HepG2 (cell line): Measurements from ENCODE around the gene PCYT2. TPM values are rescaled to one million over a fixed set of nuclear protein-coding genes. Genes with fewer than 3 reads are reported as not detected.

Experiments used
- AGO2 ChIP-seq: fragments of 200-400 bp; formaldehyde crosslinking; optimal IDR thresholded peaks from 2 replicates; pipeline ENCODE3; 2017; ENCODE audit warnings: mild to moderate bottlenecking, low read depth, low read length, moderate library complexity
- CCDC6 ChIP-seq: sonication (generic); formaldehyde crosslinking; IDR thresholded peaks from 2 replicates; pipeline ENCODE4 v1.8.1; 2022; ENCODE audit warnings: mild to moderate bottlenecking, missing genetic modification reagents, moderate library complexity
- ELK4 ChIP-seq: sonication (generic); formaldehyde crosslinking; IDR thresholded peaks from 2 replicates; pipeline ENCODE4 v1.9.0; 2021; ENCODE audit warnings: missing genetic modification reagents, borderline replicate concordance
- GATAD1 ChIP-seq: IDR thresholded peaks from 2 replicates; pipeline ENCODE4 v1.6.1; 2016; ENCODE audit warnings: missing genetic modification reagents, missing compliant biosample characterization
- HNRNPLL ChIP-seq: fragments of 200-400 bp; formaldehyde crosslinking; IDR thresholded peaks from 2 replicates; pipeline ENCODE4 v1.6.1; 2017; ENCODE audit warnings: mild to moderate bottlenecking, low read depth, low read length; ENCODE audit not compliant: poor library complexity, severe bottlenecking
- IRF2 ChIP-seq: IDR thresholded peaks from 2 replicates; pipeline ENCODE4 v1.6.1; 2018; ENCODE audit warnings: missing genetic modification reagents, missing compliant biosample characterization
- IRF9 ChIP-seq: sonication (generic); formaldehyde crosslinking; IDR thresholded peaks from 2 replicates; pipeline ENCODE4 v1.8.0; 2022; ENCODE audit warnings: missing genetic modification reagents, mild to moderate bottlenecking, borderline replicate concordance
- NCOA2 ChIP-seq: sonication (generic); formaldehyde crosslinking; IDR thresholded peaks from 2 replicates; pipeline ENCODE4 v1.8.0; 2022; ENCODE audit warnings: inconsistent platforms
- NR3C1 ChIP-seq: sonication (generic); formaldehyde crosslinking; IDR thresholded peaks from 2 replicates; pipeline ENCODE4 v1.4.0; 2020; ENCODE audit warnings: missing genetic modification reagents
- POLR2G ChIP-seq: fragments of 200-400 bp; formaldehyde crosslinking; IDR thresholded peaks from 2 replicates; pipeline ENCODE4 v1.6.1; 2018; ENCODE audit warnings: mild to moderate bottlenecking, low read depth, low read length, moderate library complexity
- SAFB2 ChIP-seq: sonication (generic); formaldehyde crosslinking; IDR thresholded peaks from 2 replicates; pipeline ENCODE4 v1.5.1; 2020; ENCODE audit warnings: missing genetic modification reagents, low read depth, mild to moderate bottlenecking, borderline replicate concordance
- SAP130 ChIP-seq: IDR thresholded peaks from 2 replicates; pipeline ENCODE4 v1.6.1; 2016; ENCODE audit warnings: low read depth
- SCMH1 ChIP-seq: sonication (generic); formaldehyde crosslinking; IDR thresholded peaks from 2 replicates; pipeline ENCODE4 v1.9.0; 2021; ENCODE audit warnings: missing genetic modification reagents, mild to moderate bottlenecking, borderline replicate concordance
- TMF1 ChIP-seq: sonication (generic); formaldehyde crosslinking; IDR thresholded peaks from 2 replicates; pipeline ENCODE4 v1.8.1; 2022; ENCODE audit warnings: low read depth, missing genetic modification reagents
- ZNF160 ChIP-seq: sonication (generic); formaldehyde crosslinking; IDR thresholded peaks from 2 replicates; pipeline ENCODE4 v1.8.0; 2022; ENCODE audit warnings: mild to moderate bottlenecking, inconsistent platforms, missing genetic modification reagents
- ZNF264 ChIP-seq: sonication (generic); formaldehyde crosslinking; IDR thresholded peaks from 2 replicates; pipeline ENCODE4 v1.4.0; 2020; ENCODE audit warnings: missing genetic modification reagents
- ZNF317 ChIP-seq: sonication (generic); formaldehyde crosslinking; IDR thresholded peaks from 2 replicates; pipeline ENCODE4 v1.5.0; 2020; ENCODE audit warnings: mild to moderate bottlenecking, missing genetic modification reagents
- ZNF678 ChIP-seq: sonication (generic); formaldehyde crosslinking; IDR thresholded peaks from 2 replicates; pipeline ENCODE4 v1.4.0; 2020; ENCODE audit warnings: mild to moderate bottlenecking, missing genetic modification reagents
- ZNF768 ChIP-seq: sonication (generic); formaldehyde crosslinking; IDR thresholded peaks from 2 replicates; pipeline ENCODE4 v1.4.0; 2020; ENCODE audit warnings: missing genetic modification reagents
- ZSCAN22 ChIP-seq: sonication (generic); formaldehyde crosslinking; IDR thresholded peaks from 2 replicates; pipeline ENCODE4 v1.4.0; 2020; ENCODE audit warnings: mild to moderate bottlenecking, missing genetic modification reagents
- polyA plus RNA-seq, 8 experiments: library from polyadenylated mRNA; depleted of rRNA in 3 of 8; stranded (reverse) in 7 of 8; unstranded in 1 of 8; fragments of >200 nt; fragmentation: Illumina TruSeq in 4 of 8; extraction: Trizol in 4 of 8; gene quantifications; 2 replicates each; pipeline versions ENCODE4 v1.2.1 to v1.2.3, GENCODE V29; 2011 to 2016; ENCODE audit warnings: low read depth in 4 of 8, missing spikeins in 1 of 8, mixed read lengths in 1 of 8; ENCODE audit not compliant: insufficient read depth in 1 of 8
- total RNA-seq, 5 experiments: library from RNA; depleted of rRNA; stranded (reverse); fragments of >200 nt; fragmentation: Illumina TruSeq; extraction: Trizol; gene quantifications; 2 replicates each; pipeline ENCODE4 v1.2.3, GENCODE V29; 2016; ENCODE audit warnings: low read depth in 1 of 5
- TF ChIP-seq, protein P1 (sequence below): sonication (generic); formaldehyde crosslinking; IDR thresholded peaks from 2 replicates; pipeline ENCODE4 v1.4.0; 2020; ENCODE audit warnings: mild to moderate bottlenecking, missing genetic modification reagents
- TF ChIP-seq, protein P2 (sequence below): IDR thresholded peaks from 2 replicates; pipeline ENCODE4 v1.6.1; 2016; ENCODE audit warnings: low read depth, borderline replicate concordance
- TF ChIP-seq, protein P3 (sequence below): sonication (generic); formaldehyde crosslinking; IDR thresholded peaks from 2 replicates; pipeline ENCODE4 v1.4.0; 2020; ENCODE audit warnings: missing genetic modification reagents

The PCYT2 gene
- total and polyA plus RNA-seq, 2 of the 13 experiments (the other 11 are each of a cell fraction or from before 2014, with no cell fraction given), result 147 to 297 TPM

DNA sequence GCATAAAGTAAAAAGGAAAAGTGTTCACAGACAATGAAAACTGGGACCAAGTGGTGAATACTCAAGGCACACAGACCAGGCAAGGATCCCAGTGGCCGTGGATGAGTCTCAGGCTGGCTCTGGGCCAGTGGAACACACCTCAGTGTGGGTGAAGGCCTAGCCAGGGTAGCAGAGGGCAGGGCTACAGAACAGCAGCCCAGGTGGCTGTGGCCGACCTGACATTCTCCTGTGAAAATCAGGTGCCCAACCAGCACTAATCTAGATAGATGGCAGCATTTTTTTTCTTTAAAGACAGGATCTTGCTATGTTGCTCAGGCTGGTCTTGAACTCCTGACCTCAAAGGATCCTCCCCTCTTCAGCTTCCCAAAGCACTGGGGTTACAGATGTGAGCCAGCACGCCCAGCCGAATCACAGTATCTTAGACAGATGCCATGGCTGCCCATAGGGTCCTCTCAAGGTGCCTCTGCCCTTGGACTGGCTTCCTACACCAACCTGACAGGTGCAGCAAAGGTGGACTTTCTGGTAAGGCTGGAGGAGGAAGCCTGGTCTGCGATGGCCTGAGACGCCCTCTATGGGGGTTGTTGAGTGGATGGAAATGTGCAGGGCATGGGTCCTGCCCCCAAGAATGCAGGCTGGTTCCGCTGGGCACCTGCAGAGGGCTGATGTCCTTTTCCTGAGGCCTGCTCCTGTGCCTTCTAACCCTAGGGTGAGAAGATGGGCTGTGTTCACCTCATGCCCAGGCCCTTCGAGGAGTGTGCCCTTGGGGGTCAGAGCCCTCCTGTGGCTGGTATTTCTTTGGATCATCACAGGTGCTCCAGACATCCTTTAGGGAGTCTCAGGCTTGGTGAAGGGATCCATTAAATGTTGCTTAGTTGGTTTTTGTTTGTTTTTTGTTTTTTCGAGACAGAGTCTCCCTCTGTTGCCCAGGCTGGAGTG, 47.1 kb downstream of the PCYT2 start (continued):
- peak; percentile 46; the same call in 1 of the 2 replicates for TF ChIP-seq IRF9 (CRISPR knock-in tag)
- TF ChIP-seq, protein P1, sequence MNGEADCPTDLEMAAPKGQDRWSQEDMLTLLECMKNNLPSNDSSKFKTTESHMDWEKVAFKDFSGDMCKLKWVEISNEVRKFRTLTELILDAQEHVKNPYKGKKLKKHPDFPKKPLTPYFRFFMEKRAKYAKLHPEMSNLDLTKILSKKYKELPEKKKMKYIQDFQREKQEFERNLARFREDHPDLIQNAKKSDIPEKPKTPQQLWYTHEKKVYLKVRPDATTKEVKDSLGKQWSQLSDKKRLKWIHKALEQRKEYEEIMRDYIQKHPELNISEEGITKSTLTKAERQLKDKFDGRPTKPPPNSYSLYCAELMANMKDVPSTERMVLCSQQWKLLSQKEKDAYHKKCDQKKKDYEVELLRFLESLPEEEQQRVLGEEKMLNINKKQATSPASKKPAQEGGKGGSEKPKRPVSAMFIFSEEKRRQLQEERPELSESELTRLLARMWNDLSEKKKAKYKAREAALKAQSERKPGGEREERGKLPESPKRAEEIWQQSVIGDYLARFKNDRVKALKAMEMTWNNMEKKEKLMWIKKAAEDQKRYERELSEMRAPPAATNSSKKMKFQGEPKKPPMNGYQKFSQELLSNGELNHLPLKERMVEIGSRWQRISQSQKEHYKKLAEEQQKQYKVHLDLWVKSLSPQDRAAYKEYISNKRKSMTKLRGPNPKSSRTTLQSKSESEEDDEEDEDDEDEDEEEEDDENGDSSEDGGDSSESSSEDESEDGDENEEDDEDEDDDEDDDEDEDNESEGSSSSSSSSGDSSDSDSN (CRISPR knock-in tag), result 0 out of 2 replicates have a peak, but pooled peaks have one; percentile 20
- peak; percentile 31; the same call in 1 of the 2 replicates for TF ChIP-seq POLR2G
- TF ChIP-seq, protein P2, sequence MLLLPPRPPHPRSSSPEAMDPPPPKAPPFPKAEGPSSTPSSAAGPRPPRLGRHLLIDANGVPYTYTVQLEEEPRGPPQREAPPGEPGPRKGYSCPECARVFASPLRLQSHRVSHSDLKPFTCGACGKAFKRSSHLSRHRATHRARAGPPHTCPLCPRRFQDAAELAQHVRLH (CRISPR knock-in tag), result 0 out of 2 replicates have a peak, but pooled peaks have one; percentile 48
- 0 out of 2 replicates have a peak, but pooled peaks have one; percentile 2 for TF ChIP-seq ZNF768
- no peak for TF ChIP-seq ZNF678
- TF ChIP-seq SCMH1, result no peak
- no peak for TF ChIP-seq NR3C1
- TF ChIP-seq NCOA2, result no peak
- no peak for TF ChIP-seq GATAD1 (CRISPR knock-in tag)
- no peak for TF ChIP-seq HNRNPLL
- TF ChIP-seq TMF1, result no peak
- no peak for TF ChIP-seq CCDC6 (CRISPR knock-in tag)
- TF ChIP-seq ZNF160 (CRISPR knock-in tag), result peak; percentile 36; the same call in 1 of the 2 replicates
- TF ChIP-seq ELK4 (CRISPR knock-in tag), result no peak
- no peak for TF ChIP-seq IRF2
- peak; percentile 83 for TF ChIP-seq ZSCAN22 (CRISPR knock-in tag)
- peak; percentile 65; the same call in 1 of the 2 replicates for TF ChIP-seq SAFB2 (CRISPR knock-in tag)
- TF ChIP-seq ZNF264 (CRISPR knock-in tag), result no peak
- peak; percentile 9; the same call in 1 of the 2 replicates for TF ChIP-seq SAP130
- peak; percentile 57; the same call in 1 of the 2 replicates for TF ChIP-seq ZNF317 (CRISPR knock-in tag)
- TF ChIP-seq AGO2, result peak; percentile 70
- TF ChIP-seq, protein P3, sequence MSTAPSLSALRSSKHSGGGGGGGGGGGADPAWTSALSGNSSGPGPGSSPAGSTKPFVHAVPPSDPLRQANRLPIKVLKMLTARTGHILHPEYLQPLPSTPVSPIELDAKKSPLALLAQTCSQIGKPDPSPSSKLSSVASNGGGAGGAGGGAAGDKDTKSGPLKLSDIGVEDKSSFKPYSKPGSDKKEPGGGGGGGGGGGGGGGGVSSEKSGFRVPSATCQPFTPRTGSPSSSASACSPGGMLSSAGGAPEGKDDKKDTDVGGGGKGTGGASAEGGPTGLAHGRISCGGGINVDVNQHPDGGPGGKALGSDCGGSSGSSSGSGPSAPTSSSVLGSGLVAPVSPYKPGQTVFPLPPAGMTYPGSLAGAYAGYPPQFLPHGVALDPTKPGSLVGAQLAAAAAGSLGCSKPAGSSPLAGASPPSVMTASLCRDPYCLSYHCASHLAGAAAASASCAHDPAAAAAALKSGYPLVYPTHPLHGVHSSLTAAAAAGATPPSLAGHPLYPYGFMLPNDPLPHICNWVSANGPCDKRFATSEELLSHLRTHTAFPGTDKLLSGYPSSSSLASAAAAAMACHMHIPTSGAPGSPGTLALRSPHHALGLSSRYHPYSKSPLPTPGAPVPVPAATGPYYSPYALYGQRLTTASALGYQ, result no peak
